OCI-M2 (cell line): Measurements from ENCODE around the gene EIF3K.
"Not testable (repeated sequence)": the region's sequence is repeated elsewhere in the genome, so short reads cannot be mapped to it uniquely, and the experiment has no call there.

Experiments
- DNase-seq: peaks from one replicate; lab custom pipeline; 2025; ENCODE audit not compliant: unreplicated experiment; lab: John Stamatoyannopoulos, UW

The EIF3K gene

DNA sequence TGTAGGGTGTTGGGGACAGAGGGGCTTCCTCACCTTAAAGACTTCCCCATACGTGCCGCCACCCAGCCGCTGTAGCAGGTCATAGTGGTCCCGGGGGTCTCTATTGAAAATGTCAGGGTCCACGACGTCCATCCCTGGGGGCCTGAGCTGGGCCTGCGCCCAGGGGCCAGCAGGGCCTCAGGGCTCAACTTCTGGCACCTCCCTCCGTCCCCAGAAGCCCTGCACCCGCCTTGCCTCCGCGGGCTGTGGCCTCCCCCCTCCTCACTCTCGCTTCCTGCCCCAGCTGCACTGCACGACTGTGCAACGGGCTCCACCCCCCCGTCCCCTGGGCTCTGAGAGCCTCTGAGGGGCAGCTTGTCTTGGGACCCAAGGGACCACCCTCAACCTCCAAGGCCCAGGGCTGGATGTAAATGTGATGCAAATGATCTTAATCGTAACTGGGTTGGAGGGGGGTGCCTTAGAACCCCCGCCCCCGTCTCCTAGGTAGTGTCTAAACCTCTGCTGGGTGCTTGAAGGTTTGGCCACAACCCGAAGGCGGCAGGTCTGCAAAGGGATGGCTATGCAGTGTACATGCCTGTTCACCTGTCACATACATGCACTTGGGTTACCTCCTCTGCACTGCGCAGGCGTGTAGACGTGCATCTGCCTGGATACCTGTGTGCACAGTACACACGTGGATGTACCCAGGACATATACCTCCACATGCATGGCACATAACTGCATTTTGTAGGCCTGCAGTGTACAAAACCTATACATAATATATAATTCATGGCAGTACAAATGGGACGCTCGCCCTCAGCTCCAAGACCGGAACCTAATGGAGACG is 1.0 kb upstream of the EIF3K start, which contains the start of gene MAP4K1:
TSS of gene MAP4K1 (minus strand) at position 190 of the 826 bp plus-strand sequence. CDS start at position 132, 58 bp downstream.
- no peak for DNase-seq

DNA sequence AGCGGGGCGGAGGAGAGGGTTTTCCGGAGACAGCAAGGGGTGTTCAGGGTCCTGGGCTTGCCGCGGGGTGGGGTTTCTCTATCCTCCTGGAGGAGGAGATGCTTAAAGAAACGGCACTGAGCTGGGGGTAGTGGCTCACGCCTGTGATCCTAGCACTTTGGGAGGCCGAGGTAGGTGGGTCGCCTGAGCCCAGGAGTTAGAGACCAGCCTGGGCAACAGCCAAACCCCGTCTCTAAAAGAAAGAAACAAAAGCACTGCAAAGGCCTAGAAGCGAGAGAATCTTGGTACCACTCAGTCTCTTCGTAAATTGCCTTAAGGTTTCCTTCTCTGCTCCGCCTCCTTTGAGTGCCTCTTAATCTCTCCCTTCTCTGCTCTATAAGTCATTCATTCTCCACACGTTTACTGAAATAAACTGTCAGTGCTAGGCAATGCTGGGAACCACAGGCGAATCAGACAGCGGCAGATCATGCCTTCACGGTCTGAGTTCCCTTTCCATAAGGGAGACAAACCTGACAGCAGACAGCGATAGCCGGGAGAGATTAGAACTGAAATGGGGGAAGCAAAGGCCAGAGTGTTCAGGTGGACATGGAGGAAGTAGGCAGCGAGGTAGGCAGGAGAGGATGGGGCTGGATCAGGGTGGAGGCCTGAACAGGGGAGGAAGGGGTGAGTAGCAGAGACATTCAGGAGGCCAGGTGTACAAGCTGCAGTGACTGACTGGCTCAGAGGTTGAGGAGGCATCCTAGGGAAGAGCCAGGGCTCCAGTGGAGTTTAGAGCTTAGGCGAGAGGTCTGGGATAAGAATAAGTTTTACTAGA is 580 bp downstream of the EIF3K start:
- no peak for DNase-seq

DNA sequence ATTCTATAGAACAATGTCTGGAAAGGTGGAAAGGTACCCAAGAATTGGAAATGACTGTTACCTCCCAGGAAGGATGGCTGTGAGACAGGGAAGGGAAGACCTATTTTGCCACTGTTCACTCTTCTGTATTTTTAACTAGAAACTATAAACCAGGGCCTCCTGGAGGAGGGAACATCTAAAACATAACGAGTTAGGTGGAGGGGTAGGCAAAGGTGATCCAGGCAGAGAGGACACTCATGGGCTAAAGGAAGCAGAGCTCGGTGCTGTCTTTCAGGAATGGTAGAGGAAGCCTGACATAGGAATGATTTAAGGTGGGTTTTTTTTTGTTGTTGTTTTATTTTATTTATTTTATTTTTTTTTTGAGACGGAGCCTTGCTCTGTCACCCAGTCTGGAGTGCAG is 5.8 kb downstream of the EIF3K start:
- no peak for DNase-seq

DNA sequence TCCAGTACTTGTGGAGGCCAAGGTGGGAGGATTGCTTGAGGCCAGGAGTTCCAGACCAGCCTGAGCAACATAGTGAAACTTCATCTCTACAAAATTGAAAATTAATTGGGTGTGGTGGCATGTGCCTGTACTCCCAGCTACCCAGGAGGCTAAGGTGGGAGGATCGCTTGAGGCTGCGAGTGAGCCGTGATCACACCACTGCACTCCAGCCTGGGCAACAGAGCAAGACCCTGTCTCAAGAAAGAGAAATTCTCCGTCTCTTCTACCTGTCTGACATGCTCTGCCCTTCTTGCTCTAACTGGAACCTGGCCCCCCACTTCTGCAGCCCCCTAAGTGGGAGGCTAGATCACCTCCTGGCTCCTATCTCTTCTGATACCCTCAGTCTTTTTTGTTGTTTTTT is 7.4 kb downstream of the EIF3K start:
- no peak for DNase-seq

DNA sequence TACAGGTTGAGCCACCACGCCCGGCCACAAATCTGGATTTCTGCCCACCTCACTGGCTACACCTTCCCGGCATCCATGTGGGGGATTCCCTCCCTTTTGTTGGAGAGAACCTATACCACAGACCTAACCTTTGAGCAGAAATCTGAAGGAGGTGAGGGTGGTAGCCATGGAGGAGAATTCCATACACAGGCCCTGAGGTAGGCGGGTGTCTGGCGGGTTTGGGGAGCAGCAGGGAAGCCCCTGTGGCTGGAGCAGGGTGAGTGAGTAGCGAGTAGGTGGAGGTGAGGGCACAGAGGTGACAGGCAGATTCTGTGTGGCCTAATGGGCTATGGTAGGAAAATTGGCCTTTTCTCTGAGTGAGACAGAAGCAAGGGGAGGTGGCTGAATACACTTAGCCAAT is 10.6 kb downstream of the EIF3K start:
- DNase-seq, result no peak

DNA sequence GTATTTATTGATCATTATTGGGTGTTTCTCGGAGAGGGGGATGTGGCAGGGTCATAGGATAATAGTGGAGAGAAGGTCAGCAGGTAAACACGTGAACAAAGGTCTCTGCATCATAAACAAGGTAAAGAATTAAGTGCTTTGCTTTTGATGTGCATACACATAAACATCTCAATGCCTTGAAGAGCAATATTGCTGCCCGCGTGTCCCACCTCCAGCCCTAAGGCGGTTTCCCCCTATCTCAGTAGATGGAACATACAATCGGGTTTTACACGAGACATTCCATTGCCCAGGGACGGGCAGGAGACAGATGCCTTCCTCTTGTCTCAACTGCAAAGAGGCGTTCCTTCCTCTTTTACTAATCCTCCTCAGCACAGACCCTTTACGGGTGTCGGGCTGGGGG is 12.3 kb downstream of the EIF3K start:
- not testable (repeated sequence) for DNase-seq

DNA sequence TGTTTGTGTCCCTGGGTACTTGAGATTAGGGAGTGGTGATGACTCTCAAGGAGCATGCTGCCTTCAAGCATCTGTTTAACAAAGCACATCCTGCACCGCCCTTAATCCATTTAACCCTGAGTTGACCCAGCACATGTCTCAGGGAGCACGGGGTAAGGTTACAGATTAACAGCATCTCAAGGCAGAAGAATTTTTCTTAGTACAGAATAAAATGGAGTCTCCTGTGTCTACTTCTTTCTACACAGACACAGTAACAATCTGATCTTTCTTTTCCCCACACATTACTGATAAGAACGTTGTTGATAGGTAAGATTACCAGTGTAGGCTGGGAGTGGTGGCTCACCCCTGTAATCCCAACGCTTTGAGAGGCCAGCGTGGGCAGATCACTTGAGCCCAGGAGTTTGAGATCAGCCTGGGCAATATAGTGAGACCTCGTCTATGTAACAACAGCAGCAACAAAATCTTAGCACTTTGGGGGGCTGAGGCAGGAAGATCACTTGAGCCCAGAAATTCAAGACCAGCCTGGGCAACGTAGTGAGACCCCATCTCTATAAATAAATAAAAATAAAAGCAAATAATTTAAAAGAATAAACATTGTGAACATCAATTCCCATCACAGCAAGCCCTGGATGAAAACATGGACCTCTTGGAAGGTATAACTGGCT is 13.0 kb downstream of the EIF3K start:
- DNase-seq, result not testable (repeated sequence)

DNA sequence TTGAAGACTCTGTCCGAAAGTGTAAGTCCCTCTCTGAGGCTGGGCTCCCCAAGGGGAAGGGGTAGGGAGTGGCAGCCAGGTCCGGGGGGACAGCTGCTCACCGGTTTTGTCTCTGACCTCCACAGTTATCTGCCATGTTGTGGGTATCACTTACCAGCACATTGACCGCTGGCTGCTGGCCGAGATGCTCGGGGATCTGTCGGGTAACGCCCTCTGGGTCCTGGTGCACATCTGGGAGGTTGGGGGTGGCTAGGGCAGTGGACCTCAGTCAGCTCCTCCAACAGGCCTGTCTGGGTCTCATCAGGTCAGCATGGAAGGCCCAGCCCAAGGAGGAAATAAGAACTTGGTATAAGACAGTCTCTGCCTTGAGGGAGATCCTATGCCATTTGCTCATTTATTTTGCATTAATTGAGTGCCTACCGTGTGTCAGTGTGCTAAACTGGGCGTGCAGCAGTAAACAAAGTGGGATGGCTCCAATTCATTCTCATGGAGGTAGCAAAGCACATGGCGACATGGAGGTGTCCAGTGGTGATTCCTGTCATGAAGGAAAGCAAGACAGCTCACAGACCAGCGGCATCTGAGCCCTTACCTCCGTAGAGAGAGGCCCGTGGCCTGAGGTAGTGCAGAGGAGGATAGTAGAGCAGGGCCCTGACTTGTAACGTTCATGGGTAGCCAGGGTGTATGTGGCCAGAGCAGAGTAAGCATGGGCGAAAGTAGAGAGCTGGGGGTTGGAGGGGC is 13.7 kb downstream of the EIF3K start:
- no peak for DNase-seq

DNA sequence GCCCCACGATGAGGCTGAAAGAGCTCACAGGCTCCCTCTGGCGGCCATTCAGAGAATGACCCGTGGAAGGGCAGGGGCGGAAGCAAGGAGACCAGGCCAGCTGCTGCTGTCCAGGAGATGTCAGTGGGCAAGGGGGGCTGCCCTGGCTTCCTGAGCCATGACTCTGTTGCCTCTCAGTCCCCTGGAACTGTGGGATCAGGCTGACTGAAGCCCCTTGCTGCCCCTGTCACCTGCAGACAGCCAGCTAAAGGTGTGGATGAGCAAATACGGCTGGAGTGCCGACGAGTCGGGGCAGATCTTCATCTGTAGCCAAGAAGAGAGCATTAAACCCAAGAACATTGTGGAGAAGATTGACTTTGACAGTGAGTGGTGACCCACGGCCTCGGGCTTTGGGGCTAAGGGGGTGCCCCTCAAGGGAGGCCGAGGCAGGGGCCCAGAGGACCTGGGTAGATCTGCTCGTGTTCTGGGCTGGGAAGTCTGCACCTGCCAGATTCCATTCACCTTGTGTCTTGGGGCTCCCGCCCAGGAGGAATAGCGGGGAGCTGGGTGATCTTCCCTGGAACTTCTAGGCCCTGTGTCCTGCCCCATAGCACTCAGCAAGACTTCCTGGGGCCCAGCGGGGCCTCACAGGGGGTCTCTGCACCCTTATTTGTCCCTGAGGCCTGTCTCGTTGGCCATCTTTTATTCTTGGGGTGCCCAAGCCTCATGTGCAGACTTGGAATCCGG is 15.9 kb downstream of the EIF3K start:
- DNase-seq, result peak; percentile 83

DNA sequence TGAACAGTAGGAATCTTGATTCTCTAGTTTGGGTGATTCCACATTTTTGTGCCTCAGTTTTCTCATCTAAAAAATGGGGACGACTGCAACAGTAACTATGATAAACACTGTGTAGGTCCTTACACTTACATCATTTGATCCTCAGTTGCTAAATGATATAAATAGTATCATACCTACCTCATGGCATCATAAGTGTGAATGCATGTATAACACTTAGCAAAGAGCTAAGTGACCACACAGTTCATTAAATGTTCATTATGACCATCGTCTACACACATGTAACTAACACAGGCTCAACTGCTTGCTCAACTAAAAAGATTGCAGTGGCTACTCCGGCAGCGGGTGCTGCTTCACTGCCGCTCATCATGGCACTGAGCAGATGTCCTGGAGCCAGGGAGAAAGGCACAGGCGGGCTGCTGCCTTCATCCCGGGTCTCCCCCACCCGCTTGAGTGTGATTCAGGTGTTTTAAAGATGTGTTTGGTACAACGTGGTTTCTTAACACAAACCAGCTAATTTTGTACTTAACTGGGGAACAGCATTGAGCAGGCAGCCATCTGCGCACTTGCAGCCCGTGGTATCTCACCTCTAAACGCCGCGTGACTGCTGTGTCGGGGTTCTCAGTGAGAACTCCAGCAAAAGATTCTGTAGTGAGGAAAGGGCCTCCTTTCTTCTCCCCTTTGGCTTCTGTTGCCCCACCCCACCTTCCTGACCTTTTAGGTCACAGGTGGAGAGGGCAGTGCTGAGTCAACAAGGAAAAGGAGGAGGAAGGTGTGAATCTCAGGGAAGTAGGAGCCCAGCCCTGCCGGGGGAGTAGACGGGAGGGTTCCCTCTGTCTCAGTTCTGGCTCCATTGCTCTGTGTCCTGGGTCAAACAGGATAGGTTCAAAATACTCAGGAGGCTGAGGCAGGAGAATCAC is 16.8 kb downstream of the EIF3K start:
- DNase-seq, result no peak

DNA sequence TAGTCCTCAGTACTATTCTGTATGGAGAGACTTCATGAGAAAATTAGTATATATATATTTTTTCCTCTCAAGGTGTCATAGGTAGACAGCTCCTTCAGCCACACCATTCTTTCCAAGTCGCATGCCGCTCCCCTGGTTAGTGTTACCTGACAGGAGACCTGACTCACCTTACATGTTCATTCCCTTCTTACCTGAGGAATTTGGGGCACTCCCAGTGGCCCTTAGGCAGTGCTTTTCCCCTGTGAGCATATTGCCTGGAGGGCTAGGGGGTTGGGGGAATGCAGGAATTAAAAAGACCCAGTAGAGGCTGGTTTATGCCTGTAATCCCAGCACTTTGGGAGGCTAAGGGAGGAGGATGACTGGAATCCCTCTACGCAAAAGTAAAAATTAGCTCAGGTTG is 19.5 kb downstream of the EIF3K start:
- no peak for DNase-seq

DNA sequence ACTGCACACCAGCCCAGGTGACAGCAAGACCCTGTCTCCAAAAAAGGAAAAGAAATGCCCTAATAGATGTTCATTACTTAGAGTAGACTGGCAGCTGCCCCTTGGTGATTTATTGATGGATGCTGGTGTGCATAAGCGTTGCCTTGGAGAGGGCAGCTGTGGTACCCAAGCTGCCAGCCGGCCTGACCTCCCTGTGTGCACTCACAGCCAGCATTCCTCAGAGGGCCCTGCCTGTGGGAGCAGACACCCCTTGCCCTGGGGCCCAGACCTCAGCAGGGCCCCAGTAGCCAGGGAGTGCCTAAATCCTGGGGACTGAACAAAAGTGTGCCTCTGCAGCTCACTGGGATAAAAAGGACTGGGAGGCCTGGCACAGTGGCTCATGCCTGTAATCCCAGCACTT is 20.7 kb downstream of the EIF3K start:
- DNase-seq, result no peak

DNA sequence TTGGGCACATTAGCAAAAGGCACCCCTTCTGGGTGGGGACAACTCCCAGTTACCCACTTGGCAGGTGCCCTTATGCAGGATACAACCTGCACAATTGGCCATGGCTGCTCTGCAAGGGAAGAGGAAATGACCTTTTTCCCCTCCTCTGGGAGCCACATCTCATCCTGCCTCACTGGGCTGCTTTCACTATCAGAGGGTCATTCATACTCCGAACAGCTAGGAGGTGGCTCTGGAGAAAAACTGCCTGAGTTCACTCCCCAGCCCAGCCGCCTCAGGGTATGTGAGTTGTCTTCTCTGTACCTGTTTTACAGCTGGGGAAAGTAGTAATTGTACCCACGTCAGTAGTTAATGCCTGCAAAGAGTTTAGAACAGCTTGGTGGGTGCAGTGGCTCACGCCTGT is 21.4 kb downstream of the EIF3K start:
- DNase-seq, result no peak

DNA sequence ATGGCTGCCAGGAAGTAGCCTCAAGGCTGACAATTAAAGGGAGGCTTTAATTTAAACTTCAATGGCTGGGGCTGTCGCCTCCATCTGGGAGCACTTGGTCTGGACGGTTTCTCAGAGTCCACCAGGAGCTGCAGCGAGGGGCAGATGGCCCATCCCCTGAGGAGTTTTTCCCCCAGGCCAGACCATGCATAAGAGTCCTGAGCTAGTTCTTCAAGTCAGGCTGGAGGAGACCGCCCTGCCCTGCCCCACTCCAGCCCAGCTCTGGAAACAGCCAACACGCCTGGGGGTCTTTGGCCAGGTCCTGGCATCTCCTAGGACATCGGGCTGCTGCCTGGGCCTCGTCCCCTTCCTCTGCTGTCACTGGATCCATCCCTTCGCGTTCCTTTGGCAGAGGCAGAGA is 23.2 kb downstream of the EIF3K start:
- no peak for DNase-seq

DNA sequence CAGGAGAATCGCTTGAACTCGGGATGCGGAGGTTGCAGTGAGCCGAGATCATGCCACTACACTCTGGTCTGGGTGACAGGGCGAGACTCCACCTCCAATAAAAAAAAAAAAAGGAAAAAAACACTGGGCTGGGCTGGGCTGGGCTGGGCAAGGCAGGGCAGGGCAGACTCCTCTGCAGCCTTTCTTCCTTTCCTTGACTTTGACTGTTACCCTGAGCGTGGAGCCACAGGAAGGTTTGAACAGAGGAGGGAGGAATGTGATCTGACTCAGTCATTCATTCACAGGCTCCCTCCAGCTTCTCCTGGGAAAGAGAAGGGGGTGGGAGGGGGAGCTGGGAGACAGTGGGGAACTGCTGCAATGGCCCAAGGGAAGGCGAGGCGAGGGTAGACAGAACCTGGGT is 25.7 kb downstream of the EIF3K start:
- DNase-seq, result no peak

DNA sequence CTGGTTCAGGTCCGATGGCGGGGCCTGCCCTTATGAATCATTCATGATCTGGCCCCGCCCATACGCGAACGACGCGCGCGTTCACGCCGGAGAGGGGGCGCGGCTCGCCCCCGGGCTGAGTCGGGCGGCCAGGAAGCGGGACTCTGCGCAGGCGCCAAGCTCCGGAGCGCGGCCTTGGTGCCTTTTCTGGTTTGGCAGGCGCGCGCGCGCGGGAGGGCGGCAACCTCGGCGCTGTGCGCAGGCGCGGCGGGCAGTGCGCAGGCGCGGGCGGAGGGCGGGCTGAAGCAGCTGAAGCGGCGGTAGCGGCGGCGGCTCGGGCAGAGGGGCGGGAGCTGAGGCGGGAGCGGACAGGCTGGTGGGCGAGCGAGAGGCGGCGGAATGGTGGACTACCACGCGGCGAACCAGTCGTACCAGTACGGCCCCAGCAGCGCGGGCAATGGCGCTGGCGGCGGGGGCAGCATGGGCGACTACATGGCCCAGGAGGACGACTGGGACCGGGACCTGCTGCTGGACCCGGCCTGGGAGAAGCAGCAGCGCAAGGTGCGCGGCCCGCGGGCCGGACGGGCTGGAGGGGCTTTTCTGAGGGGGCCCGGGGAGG is 28.5 kb downstream of the EIF3K start, which contains the start of gene ACTN4:
TSS of gene ACTN4 (plus strand) at position 282 of the 598 bp plus-strand sequence. CDS start at position 379, 97 bp downstream.
- DNase-seq, result peak; percentile 98

DNA sequence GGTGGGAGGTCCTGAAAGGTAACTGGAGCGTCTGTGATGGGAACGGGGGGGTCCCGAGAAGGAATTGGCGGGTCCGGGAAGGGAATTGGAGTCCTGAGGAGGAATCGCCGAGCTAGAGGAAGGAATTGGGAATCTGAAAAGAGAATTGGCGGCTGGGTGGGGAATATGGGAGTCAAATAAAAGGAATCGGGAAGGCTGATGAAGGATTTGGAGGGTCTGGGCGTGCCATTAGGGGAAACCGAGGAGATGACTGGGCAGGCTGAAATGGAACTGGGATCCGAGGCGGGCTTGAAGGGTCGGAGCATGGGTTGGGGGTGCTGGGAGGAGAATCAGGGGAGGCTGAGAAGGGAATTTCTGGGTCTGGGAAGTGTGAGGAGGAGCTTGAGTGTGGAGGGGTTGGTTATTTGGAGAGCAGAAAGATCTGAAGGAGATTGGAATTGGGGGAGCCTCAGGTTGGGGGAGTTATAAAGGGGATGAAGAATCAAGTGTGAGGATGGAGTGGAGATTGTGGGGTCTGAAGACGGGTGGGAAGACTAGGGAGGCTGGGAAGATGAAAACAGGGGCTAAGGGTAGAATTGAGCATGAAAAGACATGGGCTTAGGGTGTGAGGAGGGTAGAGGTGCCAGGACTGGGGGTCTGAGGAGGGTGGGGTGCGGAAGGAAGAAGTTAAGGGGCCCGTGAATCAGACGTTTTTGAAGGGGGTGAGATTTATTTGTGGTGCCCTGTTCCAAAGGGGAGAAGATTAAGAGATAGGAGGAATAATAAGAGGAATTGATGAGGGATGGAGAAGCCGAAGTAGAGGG is 29.2 kb downstream of the EIF3K start:
- no peak for DNase-seq

DNA sequence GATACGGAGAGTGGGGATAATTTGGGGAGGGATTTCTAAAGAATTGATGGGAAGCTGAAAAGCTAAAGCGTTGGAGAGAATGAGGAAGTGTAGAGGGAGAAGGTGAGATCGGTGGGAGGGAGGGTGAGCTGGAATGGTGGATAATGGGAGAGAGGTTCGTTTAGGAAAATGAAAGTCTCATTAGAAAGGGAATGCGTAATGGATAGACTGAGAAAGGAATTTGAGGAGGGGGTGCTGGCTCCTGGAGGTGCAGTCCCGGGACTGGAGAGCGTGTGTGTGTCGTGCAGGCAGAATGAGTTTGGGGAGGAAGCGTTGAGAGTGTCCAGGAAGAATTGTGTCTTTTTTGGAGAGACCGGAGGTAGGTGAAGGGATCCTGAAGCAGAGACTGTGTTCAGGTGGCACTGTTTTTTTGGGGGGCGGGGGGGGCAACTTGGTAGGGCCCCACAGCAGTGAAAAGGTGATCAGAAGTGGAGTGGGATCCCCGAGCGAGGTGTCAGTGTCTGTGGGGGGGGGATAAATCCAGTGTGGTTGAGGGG is 29.8 kb downstream of the EIF3K start:
- no peak for DNase-seq
